NCI-H2196 (cell line): ENCODE data around the gene PPP4C.
A peak's percentile ranks its signal among the peaks of the same experiment; 100 is the strongest.
"Not testable (repeated sequence)": the region's sequence is repeated elsewhere in the genome, so short reads cannot be mapped to it uniquely, and the experiment has no call there.

ENCODE experiments used
- DNase-seq: peaks from one replicate; lab custom pipeline; 2025; ENCODE audit not compliant: unreplicated experiment; lab: John Stamatoyannopoulos, UW

The PPP4C gene

DNA sequence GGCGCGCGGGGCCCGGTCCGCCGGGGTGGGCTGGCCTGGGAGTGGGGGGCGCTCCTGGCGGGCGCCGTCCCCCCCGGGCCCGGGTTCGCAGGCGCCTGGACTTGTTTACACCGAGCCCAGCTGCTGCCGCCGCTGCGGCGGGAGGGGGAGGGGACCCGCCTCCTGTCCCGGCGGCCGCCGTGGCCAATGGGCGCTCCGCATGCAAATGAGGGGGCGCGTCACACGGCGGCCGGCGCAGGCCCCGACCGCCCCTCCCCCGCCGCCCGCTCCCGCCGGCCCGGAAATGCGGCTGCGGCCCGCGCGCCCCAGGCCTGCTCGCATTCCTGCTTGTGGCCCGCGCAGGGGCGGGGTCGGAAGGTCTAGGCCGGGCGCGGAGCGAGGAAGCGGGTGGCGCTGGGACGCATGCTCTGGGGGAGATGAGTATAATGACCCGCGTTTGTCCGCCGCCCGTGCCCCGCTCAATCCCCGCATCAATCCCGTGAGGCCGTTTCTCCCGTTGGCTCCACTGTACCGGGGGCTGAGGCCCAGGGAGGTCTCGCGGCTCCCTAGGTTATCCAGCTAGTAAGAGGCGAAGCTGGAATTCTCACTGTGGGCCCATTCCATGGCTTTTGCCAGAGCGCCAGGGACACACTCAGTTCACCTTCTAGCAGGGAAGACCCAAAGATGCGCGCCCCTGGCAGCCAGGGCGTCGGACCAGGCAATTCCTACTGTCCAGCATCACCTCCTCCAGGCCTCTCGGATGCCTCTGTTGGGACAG is 20.5 kb downstream of the PPP4C start, which contains the start of gene YPEL3:
Gene YPEL3 (minus strand): TSS at position 109 of the 757 bp plus-strand sequence. CDS start 731 bp downstream, outside the sequence.
- peak; percentile 88 for DNase-seq

DNA sequence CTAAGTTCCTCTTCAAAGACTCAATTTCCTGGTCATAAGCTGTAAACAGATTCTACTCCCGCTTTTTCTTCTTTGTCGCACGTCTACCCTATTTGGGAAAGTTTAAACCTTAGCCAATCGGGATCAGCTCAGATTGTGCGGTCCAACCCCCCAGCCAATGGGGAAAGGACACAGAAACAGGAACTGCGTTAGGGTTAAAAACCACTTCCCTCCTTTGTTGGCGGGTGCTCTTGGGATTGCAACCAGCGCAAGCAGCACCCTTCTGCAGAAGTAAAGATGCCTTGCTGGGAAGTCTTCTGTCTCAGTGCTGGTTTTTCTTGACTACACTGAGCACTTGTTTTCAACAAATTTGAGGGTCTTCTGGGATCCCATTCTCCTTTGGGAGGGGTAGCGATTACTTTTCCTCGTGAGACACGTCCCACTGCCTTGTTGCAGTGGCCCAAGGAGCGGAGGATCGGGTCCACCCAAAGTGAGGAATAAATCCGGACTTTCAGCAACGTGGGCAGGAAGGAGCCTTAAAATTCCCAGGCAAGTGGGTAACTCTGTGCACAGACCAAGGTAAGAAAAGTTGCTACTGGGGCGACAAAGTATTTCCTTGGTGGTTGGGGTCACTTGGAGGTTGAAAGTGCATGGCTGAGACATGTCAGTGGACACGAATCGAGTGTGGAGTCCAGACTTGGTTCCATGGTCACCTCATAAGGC is 21.2 kb downstream of the PPP4C start:
- no peak for DNase-seq

DNA sequence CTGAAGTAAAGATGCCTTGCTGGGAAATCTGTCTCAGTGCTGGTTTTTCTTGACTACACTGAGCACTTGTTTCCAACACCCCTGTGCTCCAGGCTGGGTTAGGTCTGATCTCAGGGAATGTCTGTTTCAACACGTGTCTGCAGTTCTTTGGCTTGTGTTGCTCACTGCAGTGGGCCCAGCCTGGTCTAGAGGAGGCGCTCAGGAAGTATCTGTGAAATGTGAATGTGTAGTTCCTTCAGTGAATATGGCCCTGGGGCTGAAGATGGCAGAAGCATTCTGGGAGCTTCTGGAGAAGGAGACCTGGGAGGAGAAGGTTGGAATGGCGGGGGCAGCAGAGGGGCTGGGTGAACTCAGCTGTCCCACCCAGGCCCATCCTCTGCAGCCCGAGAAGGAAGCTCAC is 28.3 kb downstream of the PPP4C start:
- DNase-seq, result no peak

DNA sequence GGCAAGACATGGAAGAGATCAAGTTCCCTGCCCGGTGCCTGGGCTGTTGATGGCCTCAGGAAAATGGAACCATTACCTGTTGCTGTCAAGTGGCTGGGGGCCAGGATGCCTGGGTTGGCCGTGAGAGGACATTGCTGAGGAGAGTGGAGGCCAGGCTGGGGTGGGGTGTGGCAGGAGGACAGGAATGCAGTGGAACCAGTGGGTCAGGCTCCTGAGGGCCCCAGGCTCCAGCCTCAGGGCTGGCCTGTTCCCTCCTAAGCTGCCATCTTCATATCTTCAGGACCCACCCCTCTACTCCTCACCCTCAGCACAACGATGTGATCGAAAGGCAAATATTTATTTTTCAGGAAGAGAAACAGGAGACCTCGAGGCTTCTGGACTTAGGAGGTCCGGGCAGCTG is 28.7 kb downstream of the PPP4C start:
- no peak for DNase-seq

DNA sequence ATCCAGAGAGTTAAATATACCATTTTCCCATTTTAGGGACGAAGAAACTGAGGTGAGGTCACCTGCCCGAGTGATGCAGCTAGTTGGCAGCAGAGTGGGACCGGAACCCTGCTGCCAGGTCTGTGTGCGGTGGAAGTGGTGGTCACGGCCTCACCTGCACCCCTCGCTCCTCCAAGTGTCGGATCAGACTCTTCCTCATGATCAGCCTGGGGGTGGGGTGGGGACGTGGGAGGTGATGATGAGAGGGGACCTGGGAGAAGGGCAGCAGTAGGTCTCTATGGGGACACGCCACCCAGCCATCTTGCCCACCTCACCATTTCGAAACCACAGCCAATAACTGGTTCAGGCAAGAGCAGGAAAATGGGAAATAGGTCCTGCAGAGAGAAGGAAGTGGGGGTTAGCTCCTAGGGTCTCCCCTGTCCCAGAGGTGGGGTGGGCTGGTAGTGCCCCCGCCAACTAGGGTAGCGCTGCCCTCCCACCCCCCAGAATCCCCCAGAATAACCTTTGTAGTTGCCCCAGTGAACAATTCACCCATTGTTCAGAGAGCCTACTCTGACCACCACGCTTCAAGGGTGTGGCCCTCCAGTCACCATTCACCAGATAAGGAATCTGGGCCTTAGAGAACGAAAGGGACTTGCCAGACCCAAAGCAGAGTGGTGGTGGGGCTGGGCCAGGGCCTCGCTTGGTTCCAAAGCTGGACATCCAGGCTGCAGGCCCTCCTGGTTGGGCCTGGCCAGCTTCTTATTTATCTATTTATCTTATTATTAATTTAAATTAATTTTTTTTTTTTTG is 32.5 kb downstream of the PPP4C start:
- no peak for DNase-seq

DNA sequence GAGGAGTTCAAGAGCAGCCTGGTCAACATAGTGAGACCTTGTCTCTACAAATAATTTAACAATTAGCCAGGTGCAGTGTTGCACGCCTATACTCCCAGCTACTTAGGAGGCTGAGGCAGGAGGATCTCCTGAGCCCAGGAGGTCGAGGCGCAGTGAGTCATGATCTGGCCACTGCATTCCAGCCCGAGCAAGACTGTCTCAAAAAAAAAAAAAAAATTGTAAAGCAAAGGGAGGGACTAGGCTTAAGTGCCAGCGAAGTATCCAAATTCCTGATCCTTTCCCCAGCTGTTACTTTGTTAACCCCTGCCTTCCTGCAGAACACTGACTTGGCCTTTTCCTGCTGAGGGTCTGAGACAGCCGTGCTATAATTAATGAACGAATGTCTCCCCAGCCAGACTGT is 34.9 kb downstream of the PPP4C start:
- DNase-seq, result no peak

DNA sequence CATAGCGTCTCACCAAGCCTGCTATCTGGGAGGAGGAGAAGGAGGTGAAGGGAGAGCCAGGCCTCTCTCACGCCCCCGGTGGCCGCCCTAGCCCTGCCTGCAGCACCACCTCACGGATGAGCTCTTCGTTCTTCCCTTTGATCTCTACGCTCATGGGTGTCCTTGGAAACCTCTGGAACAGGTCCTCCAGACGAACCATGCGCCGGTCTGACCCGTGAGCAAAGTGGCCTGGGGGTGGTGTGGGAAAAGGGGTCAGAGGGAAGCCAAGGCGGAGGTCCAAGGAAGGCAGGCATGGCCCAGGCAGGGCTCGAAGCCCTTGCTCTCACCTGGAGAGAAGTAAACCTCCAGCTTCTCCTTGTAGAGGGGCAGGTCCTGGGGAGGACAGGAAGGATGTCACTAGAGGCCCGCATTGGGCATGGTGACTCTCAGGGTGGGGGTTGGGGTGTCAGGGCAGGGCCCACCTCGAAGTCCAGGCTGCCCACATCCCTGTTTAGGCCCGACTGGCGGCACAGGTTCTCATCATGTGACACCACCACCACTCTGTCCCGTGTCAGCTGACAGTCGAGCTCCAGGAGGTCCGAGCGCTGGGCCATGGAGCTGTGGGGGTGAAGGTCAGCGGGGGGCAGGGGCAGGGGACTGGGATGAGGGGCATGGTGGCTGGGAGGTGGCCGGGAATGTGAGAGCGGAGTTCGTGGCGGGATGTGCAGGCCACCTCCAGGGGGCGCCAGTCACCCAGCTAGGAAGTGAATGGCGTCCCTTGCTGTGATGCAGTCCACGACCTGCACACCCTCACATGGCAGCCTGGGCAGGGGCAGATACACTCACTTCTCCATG is 36.6 kb downstream of the PPP4C start:
- DNase-seq, result peak; percentile 14

DNA sequence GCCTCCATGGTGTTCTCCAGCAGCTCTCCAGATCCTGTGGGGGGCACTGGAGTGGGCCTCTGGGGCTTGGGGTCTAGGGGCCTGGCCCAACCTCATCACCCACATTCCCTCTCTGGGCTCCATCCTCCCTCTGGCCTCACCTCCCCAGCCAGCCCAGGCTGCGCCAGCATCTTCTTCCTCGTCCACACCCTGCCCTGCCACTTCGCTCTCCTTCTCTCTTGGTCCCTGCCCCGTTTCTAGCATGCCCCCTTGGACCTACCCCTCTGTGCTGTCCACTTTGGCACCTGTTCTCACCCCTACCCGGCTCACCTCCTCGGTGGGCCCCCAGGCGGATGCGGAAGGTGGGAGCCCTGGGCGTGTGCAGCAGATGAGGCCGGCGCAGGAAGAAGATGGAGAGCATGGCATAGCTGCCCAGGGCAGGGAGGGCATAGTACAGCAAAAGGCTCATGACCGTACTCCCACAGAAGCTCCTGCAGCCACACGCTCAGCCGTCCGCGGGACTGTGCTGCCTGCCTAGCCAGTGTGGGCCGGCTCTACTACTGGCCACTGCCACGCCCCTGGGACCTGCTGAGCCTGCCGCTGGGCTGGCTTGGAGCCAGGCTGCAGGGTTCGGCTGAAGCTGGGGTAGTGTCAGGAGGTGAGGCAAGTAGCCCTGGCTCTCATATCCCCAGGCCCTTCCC is 37.4 kb downstream of the PPP4C start, which contains the start of gene GDPD3:
Gene GDPD3 (minus strand): TSS at position 507 of the 680 bp plus-strand sequence. CDS start 59 bp downstream, at position 448.
- DNase-seq, result peak; percentile 50

DNA sequence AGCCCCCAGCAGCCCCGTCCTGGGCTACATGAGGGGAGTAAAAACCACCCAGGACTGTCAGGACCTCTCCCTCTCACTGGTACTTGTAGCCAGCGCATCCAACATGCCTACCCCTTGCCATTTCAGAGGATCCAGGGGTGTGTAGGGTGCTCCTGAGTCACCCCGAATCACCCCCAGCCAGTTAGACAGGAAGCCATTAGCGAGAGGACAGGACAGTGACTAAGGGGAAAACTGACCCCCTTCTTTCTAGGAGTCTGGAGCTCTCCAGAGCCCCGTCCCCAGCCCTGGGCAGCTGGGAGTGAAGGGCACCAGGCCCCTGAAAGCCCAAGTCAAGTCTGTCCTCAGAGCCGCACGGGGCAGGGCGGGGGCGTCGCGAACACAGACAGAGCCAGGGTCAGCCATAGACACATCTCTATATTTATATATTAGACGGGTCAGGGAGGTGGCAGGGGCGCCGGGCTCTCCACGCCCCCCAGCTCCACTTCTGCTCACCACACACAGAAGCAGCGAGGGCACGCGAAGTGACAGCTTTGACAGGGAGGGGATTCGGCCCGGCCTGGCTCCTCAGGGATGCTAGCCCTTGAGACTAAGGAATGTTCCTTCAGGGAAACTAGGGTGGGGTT is 38.0 kb downstream of the PPP4C start:
- no peak for DNase-seq

DNA sequence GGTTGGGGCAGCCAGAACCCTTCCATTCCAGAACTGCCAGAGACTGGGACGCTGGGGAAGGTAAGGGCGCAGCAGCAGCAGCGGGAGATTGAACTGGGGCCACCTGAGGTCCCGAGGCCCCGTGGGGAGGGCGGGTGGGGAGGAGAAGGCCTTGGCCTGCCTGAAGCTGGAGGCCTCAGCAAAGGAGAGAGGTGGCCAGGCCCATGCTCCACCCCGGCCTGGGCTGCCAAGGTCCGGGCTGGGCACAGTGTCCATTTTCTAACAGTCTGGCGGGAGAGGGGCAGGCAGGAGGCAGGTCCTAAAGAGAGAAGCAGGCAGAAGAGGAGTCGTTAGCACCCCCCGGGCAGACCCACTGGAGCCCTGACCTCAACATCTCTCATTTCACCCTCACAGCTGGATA is 38.6 kb downstream of the PPP4C start:
- DNase-seq, result no peak

DNA sequence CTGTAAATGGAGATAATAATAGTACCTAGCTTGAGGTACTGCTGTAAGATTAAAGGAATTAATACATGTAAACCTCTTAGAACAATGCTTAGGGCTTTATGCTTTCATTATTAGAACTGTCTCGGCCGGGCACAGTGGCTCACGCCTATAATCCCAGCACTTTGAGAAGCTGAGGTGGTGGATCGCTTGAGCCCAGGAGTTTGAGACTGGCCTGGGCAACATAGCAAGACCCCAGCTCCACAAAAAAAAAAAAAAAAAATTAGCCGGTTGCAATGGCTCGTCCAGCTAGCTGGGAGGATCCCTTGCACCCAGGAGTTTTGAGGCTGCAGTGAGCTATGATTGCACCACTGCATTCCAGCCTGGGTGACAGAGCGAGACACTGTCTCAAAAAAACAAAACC is 39.0 kb downstream of the PPP4C start:
- DNase-seq, result not testable (repeated sequence)

DNA sequence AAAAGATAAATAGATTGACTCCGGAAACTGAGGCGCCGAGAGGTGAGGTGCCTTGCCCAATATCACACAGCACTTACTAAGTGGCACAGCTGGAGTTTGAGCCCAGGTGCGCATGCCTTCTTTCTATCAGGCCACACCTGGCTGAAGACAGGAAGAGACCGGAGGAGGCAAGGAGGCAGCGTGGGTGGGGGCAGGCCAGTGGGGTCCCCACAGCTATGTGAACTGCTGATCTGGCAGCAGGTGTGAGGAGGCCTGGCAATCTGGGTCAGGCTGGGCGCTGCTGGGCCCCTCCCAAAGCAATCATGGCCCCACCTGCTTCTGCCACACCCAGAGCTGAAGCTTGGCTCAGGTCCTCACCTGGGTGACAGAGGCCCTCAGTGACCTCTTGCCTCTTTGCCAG is 39.4 kb downstream of the PPP4C start:
- DNase-seq, result peak; percentile 23

DNA sequence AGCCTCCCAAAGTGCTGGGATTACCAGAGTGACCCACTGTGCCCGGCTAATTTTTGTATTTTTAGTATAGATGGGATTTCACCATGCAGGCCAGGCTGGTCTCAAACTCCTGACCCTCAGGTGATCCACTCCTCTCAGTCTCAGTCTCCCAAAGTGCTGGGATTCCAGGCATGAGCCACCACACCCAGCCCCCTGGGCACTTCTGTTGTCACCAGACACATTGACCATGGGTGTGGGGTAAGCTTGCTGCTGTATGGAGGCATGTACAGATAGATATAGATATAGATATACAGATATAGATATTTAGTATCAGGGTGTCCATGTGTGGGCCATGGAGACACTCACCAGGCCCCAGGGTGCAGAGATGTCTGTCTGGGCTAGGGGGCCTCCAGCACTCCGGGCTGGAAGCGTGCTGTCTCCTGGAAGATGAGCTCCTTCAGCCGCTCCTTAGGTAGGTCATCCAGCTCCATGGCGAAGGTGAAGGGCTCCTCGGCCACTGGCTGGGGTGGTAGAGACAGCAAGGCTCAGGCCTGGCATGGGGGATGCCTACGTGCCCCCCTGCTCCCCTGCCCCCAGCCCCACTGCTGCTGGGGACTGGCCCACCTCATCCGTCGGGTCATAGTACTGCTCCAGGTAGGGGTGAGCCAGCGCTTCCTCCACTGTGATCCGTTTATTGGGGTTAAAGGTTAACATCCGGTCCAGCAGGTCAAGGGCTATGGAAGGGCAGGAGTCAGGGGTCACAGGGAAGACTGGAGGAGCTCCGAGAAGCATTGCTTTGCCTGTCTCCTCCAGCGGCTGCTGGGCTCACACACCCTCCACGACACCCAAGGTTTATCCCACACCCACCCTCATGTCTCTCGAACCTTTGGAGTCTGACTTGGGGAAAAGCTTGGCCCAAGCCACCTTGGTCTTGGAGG is 40.8 kb downstream of the PPP4C start:
- DNase-seq, result no peak

DNA sequence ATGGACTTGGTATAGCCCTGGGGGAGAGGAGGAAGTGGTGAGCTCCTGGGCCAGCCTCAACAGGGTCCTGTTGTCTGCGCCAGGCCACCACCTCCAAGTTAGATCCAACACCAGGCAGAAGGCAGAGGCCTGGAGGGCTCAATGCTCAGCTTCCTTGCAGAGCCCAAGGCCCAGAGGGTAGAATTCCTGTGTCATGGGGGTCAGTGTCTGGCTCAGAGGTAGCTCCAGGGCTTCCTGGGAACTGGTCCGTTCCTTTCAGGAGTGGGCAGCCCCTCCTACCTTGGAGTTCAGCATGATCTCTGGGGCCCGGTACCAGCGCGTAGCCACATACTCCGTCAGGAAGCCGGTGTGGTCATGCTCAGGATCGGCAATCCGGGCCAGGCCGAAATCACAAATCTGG is 42.0 kb downstream of the PPP4C start:
- DNase-seq, result no peak

DNA sequence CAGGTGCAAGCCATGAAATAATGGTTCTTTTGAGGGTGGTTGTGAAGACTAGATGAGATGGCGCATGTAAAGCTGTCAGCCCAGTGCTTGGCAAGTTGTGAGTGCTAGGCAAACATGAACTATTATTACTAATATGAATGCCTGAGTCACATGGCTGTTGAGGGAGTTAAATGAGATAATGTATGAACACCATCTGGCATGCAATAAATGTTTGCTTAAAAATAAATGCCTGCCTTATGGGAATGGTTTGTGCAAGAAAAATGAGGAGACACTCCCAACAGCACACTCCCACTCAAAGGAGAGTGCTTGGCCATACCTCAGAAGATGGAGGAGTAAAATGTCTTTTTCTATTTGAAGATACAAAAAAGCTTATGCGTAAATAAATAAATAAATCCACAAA is 43.6 kb downstream of the PPP4C start:
- DNase-seq, result no peak

DNA sequence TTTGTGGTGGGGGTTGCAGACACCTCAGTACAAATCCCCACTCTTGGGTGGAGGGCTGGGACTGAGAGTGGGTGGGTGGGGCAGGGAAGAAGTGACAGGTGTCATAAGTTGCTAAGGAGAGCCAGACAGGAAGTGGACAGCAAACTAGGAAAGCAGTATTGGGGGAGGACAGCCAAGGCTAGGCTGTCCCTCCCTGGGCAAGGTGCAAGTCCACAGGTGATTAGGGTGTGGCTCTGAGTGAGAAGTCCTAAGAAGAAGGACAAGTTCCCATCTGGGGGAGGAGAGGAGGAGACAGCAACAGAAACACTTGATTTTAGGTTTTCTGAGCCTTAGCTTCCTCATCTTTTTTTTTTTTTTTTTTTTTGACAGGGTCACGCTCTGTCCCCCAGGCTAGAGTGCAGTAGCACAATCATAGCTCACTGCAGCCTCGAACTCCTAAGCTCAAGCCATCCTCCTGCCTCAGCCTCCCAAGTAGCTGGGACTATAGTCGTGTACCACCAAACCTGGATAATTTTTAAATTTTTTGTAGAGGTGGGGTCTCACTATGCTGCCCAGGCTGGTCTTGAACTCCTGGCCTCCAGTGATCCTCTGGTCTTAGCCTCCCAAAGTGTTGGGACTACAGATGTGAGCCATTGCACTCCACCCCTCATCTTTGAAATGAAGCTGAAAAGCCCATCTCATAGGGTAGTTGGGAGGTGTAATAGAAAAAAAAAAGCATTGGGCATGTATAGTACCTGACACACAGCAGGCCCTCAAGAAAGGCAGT is 44.7 kb downstream of the PPP4C start:
- no peak for DNase-seq

DNA sequence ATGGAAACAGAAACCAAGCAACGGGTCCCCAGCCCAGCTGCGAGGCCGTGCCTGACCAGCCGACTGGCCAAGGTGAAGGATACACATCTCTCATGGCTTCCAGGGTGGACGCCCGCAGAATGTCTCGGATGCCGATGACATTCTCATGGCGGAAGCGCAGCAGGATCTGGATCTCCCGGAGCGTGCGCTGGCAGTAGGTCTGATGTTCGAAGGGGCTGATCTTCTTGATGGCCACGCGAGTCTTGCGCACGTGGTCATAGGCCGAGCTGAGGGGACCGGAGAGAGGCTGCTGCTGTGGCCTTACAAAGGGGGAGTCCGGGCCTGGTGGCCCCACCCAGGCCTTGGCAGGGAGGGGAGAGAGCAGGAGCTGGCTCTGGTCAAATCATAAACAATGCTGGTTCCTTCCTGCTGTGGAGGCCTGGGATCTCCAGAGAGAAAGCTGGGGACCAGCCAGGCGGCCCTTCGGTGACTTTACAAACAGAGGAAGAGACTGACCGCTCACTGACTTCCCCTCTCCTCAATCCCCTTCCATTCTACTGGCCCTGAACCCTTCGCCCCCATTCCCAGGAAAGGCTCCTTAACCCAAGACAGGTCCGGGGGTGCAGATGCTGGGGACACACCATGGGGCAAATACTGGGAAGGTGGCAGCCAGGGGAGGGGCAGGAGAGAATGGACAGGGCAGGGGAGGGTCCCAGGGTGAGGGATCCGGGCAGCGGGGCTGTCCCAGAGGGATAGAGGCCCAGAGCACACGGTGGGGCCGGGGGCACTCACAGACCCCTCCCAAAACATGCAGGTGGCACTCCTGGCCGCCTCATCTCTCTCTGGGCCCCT is 46.2 kb downstream of the PPP4C start:
- DNase-seq, result no peak
